Frontal cortex (tissue), 4 donors: ENCODE data around the gene GPR143. TPM values are rescaled to one million over a fixed set of nuclear protein-coding genes. Genes with fewer than 3 reads are reported as not detected.
"Not testable (repeated sequence)": the region's sequence is repeated elsewhere in the genome, so short reads cannot be mapped to it uniquely, and the experiment has no call there.

Source experiments
- DNase-seq, 2 donors: peaks; one replicate each; pipeline ENCODE4 v3.0.0; 2012; ENCODE audit warnings: low spot score in 2 of 2
- FAIRE-seq: peaks from 2 replicates; lab custom pipeline; 2012; peaks lifted over from hg19 to GRCh38; lab: Jason Lieb, UNC
- total RNA-seq: library from RNA; depleted of rRNA; stranded (reverse); fragments of >200 nt; gene quantifications from one replicate; pipeline ENCODE4 v1.2.3, GENCODE V29; 2014
- donor health status: control.
- donor health status: control.
- donor health status: control.

GPR143 gene
- 0.82 TPM for total RNA-seq

DNA sequence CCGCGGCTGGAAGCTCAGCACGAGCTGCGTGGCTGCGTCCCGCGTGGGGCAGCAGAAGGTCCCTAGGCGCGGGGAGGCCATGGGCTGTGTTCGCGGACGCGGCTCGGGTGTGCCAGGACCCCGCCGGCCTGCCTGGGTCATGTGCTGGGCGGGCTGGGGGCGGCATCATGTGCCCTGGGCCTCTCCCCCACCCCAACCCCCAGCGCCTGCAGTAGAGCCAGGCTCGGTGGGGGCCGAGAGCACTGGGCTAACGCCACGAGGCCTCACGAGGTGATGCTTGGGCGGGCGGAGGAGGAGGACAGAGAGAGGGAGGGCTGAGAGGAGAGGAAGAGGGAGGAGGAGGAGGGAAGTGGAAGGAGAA lies at the start of gene GPR143:
Gene GPR143 (minus strand): TSS at position 111 of the 361 bp plus-strand sequence. CDS start 30 bp downstream, at position 81.
- no peak for DNase-seq

DNA sequence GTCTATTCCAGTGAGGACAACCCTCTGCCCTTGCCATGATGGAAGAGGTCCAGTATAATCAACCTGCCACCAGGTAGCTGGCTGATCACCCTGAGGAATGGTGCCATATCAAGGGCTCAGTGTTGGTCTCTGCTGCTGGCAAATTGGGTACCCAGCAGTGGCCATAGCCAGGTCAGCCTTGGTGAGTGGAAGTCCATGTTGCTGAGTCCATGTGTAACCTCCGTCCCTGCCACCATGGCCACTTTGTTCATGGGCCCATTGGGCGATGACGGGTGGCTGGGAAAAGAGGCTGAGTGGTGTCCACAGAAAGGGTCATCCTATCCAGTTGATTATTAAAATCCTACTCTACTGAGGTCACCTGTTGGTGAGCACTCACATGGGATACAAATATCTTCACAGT lies 45.4 kb upstream of the GPR143 start:
- not testable (repeated sequence) for DNase-seq, FAIRE-seq

More for the DNA sequence above, at the start of gene GPR143:
- no peak for FAIRE-seq

DNA sequence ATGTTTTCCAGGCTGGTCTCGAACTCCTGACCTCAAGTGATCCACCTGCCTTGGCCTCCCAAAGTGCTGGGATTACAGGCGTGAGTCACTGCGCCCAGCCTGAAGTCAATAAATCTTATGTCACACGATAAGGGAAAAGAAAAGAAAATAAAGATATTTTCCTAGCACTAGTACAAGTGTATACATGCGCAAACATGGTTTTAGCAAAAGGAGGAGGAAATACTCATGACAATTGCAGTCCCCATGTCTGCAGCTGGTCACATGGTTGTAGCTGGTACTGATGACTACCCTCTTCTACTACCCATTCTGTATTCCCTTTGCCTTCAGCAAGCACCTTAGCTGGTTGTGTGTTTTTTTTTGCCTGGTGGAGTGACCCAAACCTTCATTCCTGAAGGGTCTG lies 44.2 kb upstream of the GPR143 start:
- not testable (repeated sequence) for FAIRE-seq, DNase-seq

DNA sequence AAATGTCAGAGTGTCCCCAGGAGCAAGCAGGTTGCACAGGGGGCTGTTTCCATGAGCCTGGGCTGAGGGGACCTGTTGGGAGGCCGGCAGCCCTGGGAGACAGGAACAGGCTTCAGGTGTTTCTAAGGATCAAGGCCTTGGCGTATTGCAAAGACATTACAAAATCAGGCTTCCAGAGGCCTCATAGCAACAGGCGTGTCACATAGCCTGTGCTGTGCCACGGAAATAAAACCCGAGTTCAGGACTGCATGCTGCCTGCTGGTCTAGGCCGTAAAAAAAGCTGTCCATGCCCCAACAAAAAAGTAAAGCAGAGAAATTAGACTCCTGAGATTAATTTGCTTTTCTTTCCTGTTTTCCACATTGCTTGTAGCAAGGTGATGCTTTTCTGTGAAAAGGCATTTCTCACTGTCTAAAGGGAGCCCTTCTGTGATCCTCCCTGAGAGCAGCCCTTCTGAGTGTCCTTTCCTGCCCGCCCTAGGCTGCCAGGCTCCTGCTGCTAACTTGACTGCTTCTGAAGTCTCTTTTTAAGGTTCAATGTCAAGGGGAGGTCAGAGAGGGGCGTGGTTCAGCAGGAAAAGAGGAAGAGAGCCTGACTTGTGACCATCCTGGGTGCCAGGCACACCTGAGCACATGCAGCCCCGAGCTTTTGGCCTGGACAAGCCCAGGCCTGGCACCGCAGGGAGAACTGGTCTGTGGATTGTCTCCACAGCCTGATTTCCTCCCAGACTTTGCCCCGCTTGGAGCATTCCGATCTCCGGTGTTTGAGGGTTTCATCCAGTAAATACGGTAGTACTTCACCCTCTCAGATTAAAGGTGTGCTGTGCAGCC lies 41.9 kb upstream of the GPR143 start:
- no peak for FAIRE-seq
- DNase-seq, result no peak

DNA sequence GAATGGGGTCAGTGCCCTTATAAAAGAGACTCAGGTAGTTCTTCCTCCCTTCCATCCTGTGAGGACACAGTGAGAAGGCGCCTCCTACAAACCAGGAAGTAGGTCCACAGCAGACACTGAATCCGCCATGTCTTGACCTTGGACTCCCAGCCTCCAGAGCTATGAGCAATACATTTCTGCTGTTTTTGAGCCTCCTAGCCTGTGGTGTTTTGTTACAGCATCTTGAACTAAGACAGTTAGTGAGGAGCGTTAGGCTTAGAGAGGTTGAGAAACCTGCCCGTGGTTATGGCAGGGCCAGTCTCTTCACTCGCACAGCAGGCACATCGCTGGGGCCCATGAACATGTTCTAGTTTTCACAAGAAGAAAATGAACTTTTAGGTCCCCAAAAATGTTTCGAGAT lies 40.3 kb upstream of the GPR143 start:
- FAIRE-seq (no peak), DNase-seq (no peak)

DNA sequence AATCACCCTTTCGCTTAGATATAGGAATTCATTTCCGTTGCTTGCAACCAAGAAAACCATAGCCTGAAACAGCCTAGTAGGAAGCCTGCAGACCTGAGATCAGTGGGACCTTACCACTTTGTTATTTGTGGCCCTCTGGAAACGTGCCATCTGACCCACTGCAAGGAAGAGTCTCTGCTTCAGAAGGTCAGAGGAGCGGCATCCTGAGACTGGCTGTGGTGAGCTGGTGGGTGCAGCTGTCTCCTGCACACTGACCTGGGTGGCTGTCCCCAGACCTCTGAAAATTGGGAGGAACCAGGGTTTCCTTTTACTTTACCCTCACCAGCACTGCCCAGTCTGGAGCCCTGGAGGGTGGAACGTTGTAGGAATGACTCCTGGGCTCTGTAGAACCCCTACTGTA lies 38.8 kb upstream of the GPR143 start:
- DNase-seq (no peak), FAIRE-seq (no peak)

DNA sequence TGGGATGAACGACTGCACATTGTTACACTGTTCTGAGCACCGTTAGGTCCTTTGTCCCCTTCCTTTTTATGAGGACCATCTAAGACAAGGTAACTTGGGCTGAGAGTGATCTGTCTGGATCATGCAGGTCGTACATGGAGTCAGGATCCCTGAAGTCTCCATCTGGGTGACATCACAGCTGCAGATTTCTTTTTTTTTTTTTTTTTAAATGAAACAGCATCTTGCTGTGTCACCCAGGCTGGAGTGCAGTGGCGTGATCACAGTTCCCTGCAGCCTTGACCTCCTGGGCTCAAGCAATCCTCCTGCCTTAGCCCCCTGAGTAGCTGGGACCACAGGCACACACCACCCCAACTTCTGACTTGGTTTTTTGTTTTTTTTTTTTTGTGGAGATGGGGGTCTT lies 37.1 kb upstream of the GPR143 start:
- no peak for DNase-seq
- FAIRE-seq, result no peak

DNA sequence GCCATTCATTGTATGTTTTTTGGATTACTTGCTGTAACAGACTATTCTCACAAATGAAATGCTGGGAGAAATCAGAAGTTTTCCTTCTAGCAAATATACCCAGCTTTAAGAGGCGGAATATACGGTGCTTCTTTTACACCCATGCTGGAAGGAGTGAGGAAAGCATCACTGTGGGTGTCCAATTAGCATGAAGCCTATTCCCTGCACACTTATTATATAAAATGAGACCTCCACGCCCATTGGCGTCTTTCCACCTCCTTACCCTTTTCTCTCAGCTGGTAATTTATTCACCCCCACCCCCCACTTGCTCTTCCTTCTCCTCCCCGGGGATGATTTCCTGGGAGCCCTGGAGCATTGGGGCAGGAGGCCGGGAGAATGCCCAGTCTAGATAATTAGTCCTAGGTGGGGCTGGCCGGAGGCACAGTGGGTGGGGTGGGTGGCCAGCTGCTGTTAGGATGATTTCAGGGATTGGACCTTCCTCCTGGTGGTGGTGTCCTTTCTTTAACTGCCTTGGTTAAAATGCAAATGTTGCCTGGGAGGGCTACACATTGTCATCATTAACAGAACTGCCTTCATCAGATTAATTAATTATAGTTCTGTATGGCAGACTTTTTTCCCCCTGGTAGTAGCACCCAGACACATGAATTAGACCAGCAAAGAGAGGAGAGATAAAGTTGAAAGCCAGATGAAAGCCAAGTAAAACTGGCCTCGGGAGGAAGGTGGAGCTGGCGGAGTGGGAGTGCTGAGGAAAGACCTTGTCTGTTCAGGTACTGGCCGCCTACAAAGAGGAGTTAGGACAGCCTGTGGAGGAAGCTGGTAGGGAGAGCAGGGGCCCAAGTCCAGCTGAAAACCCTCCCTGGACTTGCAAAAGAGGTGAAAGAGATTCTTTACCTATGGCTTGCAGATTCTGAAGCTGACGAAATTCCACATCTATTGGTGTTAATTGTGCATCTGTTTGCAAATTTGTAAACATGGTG lies 32.0 kb upstream of the GPR143 start:
- FAIRE-seq (no peak), DNase-seq (no peak)

DNA sequence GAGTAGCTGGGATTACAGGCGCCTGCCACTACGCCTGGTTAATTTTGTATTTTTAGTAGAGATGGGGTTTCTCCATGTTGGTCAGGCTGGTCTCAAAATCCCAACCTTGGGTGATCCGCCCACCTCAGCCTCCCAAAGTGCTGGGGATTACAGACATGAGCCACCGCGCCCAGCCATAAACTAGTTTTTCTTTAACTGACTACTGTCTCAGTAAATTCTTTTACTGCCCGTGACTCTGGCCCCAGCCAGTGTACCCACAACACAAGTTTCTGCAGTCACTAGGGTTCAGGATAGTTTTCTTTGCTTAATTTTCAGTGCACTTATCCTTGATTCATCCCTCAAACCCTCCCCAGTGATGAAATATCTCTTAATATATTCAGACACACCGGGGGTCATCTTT lies 28.8 kb upstream of the GPR143 start:
- FAIRE-seq (no peak), DNase-seq (no peak)

DNA sequence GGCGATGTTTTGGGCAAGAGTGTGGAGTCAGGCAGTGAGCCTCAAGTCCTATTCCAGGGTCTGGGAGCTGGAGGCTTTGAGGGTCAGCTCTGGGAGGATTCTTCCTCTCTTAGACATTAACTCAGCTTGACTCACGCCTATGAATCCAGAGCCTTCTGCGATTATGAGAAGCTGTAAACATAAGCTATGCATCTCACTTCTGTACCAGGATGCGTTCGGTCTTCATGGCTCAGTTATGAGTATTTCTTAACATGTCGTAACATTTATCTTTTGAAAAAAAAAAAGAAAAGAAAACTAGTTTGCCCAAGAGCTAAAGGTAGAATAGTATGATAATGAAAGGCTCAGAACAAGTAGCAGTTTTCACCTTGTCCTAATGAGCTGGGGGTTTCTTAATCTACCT lies 25.2 kb upstream of the GPR143 start:
- no peak for FAIRE-seq
- DNase-seq, result no peak

DNA sequence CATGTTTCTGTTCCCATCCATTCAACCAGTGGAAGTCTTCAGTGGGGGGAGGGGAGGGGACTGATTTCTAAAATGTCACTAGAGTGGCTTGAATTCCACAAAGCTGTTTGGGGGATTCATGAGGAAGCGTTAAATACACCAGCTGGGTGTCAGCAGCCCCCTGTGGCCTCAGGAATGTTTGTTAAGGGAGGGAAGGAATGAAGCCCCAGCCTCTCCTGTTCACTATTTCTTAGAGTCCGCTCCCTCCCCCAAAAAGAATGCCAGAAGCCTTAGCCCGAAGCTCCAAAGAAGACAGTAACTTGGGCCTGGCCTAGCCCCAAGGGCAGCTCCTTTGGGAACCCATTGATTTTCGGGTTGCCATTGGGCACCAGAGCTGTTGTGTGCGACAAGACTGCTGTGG lies 23.9 kb upstream of the GPR143 start:
- DNase-seq, result no peak
- no peak for FAIRE-seq

DNA sequence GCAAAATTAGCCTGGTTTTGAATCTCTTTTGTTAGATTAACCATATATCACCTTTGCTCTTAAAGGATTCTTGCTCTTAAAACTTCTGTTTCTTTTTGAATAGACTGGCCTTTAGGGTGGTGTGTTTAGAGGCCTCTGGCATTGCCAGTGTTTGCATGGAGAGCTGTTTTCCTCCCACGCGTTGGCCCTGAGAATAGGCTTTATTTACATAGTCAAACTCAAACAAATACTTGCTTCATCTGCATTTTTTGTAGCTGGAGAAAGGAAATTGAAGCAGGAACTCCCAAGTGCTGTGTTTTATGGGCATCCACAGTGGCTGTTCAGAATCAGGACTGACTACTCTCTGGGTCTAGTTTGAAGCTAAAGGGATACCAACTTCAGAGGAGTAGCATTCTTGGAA lies 23.3 kb upstream of the GPR143 start:
- FAIRE-seq (no peak), DNase-seq (no peak)

DNA sequence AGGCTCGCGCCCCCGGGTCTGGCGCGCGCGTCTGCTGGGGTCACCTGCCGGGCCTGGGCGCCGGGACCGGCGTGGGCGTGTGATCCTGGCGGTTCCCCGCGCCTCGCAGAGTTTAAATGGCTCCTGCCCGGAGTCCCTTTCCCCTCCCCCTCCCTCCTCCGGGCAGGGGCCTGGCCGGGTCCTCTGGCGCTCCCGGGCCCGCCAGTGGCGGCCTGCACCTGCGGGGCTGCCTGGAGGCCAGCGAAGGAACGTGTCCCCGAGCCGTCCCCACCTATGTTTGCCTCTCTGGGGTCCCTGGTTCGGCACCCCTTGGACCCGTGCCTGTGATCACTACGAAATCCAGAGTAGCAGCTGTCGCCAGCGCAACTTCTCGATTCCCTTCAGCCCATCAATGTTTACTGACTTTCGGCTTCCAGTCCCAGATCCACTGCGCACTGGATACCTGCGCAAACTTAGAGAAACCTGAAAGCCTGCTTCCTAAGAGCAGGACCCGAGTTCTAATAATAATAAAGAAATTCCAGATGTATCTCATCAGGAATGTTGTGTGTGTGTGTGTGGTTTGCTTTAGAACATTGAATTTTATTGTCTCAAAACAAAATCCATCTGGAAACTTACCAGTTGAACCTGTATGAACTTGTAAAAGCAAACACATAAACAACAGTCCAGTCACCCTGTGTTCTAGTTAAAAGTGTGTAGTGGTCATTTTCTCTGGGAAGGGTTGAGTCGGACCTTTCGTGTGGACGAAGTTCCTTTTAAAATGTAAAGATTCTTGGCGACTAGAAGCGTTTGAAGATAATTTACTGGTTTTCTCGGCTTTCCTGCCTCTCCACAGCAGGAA lies 21.4 kb upstream of the GPR143 start:
- DNase-seq (no peak), FAIRE-seq (no peak)

DNA sequence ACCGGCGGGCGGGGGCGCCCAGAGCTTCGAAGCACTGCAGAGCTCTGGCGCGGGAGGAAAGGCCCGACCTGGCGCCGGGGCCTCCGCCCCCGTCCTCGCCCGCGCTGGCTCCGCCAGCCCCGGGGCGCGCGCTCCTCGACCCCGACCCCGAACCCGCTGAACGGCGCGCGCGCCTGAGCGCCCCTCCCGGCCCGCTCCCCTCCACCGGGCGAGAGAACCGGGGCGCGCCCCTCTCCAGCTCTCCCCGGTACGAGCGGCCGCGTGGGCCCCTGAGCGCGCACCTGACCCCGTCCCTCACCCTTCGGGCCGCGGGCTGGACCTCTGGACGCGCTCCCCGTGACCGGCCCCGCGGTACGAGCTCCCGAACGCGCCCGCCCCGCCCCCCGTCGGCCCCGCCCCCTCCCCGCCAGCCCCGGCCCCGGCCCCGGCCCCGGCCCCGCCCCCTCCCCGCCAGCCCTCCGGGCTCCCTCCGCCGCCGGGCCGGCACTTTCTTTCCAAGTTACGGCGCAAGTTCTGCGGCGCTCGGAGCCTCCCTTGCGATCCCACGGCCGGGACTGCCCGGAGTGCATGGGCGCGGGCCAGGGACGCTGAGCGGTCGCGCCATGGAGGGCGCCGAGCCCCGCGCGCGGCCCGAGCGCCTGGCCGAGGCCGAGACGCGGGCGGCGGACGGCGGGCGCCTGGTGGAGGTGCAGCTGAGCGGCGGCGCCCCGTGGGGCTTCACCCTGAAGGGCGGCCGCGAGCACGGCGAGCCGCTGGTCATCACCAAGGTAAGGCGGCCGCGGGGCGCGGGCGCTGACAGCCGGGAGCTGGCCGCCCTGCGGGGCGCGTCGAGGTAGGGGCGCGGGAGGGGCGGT lies 20.5 kb upstream of the GPR143 start, which contains the start of gene SHROOM2:
Gene SHROOM2 (plus strand): TSS at position 486 of the 854 bp plus-strand sequence. CDS start 117 bp downstream, at position 603.
- DNase-seq, result peak in 1 of 2 donors; percentile 18
- no peak for FAIRE-seq

DNA sequence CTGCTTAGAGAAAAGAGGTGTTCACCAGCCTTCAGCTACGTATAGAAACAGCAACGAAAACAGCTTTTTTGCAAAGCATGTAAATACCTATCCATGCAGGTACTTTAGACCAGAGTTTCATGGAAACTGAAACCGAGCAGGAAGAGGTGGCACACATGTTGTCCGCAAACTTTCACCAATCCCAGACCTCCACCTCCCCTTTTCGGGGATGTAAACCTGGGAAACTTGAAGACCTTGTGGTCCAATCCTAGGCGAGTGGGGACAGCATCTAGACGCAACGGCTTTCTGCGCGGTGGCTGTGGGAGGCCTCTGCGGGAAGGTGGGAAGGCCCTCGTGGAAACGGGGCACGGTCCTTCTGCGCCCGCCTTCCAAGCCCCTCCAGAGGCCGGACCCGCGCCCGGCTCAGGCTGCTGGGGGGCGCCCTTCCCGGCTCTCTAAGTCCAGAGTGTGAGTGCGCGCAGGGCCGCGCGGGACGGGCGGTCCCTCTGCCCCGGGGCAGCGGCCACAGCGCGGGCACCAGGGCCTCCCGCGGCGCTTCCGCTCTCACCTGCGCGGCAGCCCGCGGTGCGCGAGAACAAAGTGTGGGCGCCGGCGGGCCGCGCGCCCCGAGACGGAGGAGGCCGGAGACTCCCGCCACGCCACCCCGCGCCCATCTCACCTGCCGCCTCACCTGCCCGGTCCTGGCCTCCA lies 19.8 kb upstream of the GPR143 start:
- no peak for FAIRE-seq
- DNase-seq, result no peak

DNA sequence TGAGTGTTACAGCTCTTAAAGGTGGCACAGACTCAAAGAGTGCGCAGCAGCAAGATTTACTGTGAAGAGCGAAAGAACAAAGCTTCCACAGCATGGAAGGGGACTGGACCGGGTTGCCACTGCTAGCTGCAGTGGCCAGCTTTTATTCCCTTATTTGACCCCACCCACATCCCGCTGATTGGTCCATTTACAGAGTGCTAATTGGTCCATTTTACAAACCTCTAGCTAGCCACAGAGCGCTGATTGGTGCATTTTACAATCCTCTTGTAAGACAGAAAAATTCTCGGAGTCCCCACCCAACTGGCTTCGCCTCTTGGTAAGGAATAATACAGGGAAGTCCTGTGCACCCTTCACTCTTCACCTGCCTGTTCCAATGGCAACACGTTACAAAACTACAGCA lies 18.7 kb upstream of the GPR143 start:
- FAIRE-seq (no peak), DNase-seq (no peak)

DNA sequence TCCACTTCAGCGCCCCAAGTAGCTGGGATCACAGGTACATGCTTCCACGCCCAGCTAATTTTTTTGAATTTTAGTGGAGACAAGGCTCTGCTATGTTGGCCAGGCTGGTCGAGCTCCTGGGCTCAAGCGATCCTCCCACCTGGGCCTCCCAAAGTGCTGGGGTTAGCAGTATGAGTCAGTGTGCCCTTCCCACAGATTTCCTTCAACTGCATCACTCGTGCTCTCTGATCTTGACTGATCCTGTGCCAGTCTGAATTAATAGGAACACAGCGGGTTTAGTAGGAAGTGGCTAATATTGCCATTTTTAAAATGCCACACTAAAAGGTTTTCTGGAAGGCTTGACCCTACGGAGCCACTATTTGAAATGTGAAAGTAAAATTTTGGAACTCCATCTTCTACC lies 16.3 kb upstream of the GPR143 start:
- no peak for DNase-seq

DNA sequence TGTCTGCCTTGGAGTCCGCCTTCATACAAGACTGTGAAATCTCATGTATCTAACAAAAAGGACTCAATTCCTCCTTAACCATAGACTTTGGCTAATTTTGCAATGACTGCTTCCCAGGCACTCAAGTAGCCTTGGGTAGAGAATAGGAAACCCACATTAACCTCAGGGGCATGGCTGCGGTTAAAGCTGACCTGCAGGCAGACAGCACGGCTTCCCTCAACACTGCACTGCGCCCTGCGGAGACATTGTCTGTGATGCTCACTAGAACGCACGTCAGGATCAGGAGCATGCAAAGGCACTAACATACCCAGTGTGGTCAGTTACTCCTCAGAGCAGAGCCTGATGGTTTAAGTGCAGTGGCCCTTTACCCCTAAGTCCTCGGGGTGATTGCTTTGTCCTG lies 10.3 kb upstream of the GPR143 start:
- no peak for FAIRE-seq
- DNase-seq, result no peak

More for the DNA sequence above, 16.3 kb upstream of the GPR143 start:
- FAIRE-seq, result no peak
